Activated CD8-positive, alpha-beta memory T cell treated with anti-CD3 and anti-CD28 coated beads for 48 hours (primary cell): ENCODE results near the gene RALGPS2.

ENCODE experiments used
- DNase-seq, 3 experiments: peaks; one replicate each; pipeline ENCODE4 v3.0.0-alpha.2; 2020; ENCODE audit warnings: low read depth in 2 of 3, low spot score in 2 of 3

The RALGPS2 gene

DNA sequence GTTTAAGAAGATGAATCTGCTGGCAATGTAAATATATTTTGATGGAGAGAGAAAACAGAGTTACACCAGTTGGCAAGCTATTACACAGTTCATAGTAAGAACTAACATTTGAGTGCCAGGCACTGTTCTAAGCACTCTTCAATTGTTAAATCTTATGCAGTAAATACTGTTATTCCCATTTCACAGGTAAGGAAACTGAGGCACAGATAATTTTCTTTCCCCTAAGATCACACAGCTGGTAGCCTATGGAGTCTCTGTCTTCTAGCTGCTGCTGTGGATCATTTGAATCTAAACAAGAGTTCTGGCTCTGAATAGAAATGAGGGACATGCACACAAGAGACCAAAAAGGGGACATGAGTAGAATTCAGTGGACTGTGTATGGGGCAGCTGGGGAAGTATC is 137.8 kb downstream of the RALGPS2 start:
- no peak for DNase-seq

- no peak for DNase-seq
These were observed 139.3 kb downstream of the RALGPS2 start for GRCh38 chr1:178864326-178864725.

- DNase-seq = no peak
These were observed 142.6 kb downstream of the RALGPS2 start for GRCh38 chr1:178867670-178868069.

GRCh38 chr1:178868706-178869105 is 143.7 kb downstream of the RALGPS2 start:
- DNase-seq = no peak

DNA sequence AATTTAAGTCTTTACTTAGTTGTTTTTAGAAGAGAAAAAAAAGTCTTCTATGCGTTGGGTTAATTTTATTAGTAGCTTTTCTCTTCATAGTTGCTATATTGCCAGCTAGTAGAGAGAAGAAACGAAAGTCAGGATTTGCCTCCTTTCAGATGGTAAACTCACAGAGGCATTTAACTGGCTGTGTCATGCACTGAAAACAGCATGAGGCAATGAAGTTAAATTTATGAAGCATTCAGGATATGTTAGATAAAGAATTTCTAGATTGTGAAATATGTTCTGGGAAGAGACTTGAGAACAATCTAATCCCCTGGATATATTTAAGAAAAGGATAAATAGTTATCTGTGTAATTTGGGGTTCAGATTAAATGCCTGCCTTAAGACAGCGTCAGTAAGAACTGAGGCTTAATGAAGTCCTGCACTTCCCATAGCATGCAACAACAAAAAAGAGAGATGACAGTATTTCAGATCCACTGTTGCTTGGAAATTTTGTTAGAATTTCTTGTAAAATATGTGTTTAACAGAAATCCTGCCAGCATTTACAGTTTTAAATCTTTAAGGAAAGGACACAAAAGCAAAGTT is 144.2 kb downstream of the RALGPS2 start:
- DNase-seq = no peak

DNA sequence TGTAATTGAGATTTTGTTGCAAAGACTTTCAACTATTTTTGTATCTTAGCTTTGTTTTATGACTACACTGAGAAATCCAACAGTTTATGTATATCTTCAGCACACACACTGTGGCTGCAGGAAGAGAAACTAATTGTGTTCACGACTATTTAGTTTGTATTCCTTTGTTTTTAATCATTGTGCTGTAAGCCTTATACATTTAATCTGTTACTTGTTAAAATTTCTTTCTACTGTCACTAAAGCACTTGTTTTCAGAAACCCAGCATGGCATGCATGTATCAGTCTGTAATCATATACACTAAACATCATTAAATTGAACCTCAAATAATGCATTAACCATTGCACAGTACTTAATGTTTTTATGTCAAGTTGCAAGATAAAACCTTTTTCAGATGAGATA is 145.2 kb downstream of the RALGPS2 start:
- DNase-seq = no peak

GRCh38 chr1:178870944-178871343 is 145.9 kb downstream of the RALGPS2 start, which contains the start of gene ANGPTL1:
TSS of gene ANGPTL1 (minus strand) at chr1:178871077. CDS start at chr1:178865776, 5,301 bp downstream.
- no peak for DNase-seq

GRCh38 chr1:178871551-178872320 is 146.7 kb downstream of the RALGPS2 start:
- DNase-seq = no peak

- no peak for DNase-seq
These were observed 149.9 kb downstream of the RALGPS2 start for GRCh38 chr1:178874966-178875365.

GRCh38 chr1:178875936-178876335 is 150.9 kb downstream of the RALGPS2 start:
- no peak for DNase-seq

GRCh38 chr1:178877896-178878295 is 152.9 kb downstream of the RALGPS2 start:
- no peak for DNase-seq

- no peak for DNase-seq
These were observed 156.9 kb downstream of the RALGPS2 start for GRCh38 chr1:178881950-178882349.

GRCh38 chr1:178885869-178886268 is 160.8 kb downstream of the RALGPS2 start:
- DNase-seq = no peak

DNA sequence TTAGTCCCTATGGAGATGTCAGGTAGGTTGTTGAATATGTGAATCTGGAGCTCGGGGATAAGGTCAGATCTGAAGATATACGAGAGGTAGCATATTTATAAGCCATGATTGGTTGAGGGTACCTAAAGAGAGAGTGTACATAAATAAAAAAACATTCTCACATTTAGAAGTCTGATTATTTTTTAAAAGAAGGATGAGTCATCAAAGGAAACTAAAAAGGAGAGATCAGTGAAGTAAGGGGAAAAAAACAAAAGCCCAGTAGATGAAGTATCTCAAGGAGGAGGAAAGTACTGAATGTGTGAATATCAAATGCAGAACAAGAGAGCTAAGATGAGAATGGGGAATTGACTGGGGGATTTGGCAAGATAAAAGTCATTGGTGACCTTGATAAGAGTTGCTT is 161.5 kb downstream of the RALGPS2 start:
- DNase-seq = no peak

DNA sequence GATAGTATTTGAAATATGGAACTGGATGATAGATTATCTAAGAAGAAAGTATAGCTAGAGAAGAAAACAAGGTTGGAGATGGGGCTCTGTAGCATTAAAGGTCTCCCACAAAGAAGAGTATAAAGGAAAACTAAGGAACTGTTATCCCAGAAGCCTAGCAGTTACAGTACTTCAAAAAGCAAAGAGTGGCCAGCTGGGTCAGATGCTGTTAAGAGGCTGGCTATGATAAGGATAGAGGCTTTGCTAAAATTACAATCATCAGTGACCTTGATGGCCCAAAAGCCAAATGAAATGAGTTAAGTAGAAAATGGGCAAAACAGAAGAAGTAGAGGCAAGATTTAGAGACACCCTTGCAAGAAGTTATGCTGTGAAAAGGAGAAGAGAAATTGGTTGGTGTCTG is 170.9 kb downstream of the RALGPS2 start:
- DNase-seq = no peak

DNA sequence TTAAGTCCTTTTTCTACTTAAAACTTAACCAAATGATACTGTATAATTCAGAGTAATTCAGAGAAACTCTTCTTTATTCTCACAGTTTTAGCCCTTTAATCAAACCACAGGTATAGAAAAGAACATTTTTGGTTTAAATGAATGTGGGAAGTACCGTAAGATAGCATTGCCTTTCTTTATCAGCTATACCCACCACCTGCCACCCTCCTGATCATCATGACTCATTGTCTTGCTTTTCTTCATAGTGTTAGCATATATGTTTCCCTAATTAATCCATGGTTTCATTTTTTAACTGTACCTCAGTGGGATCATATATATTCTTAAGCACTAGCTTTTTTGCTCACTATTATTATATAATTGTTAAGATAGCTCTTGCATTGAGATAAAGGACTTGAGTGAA is 173.4 kb downstream of the RALGPS2 start:
- DNase-seq = no peak

GRCh38 chr1:178899402-178899801 is 174.4 kb downstream of the RALGPS2 start:
- DNase-seq = no peak

- no peak for DNase-seq
These were observed 176.6 kb downstream of the RALGPS2 start for GRCh38 chr1:178901482-178902125.

GRCh38 chr1:178908358-178908757 is 183.3 kb downstream of the RALGPS2 start:
- DNase-seq = no peak

DNA sequence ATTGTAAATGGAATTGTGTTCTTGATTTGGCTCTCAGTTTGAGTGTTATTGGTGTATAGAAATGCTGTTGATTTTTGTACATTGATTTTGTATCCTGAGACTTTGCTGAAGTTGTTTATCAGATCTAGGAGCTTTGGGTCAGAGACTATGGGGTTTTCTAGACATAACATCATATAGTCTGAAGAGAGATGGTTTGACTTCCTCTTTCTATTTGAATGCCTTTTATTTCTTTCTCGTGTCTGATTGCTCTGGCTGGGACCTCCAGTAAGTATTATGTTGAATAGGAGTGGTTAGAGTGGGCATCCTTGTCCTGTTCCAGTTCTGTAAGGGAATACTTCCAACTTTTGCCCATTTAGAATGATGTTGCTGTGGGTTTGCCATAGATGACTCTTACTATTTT is 185.0 kb downstream of the RALGPS2 start:
- DNase-seq = no peak

- DNase-seq = no peak
These were observed 187.6 kb downstream of the RALGPS2 start for GRCh38 chr1:178912597-178912996.

GRCh38 chr1:178916448-178917174 is 191.6 kb downstream of the RALGPS2 start:
- no peak for DNase-seq
